Testis (tissue), 2 donors: Measurements from ENCODE around the gene MAN2A1.

Experiments
- POLR2A ChIP-seq: fragments of 450-650 bp; IDR thresholded peaks from one replicate; pipeline ENCODE4 v1.6.1; 2017; ENCODE audit warnings: antibody characterized with exemption, mild to moderate bottlenecking, moderate library complexity
- TF ChIP-seq, protein P1 (sequence below), 3 experiments: fragments of 450-650 bp in 2 of 3; fragments of 200-600 bp in 1 of 3; sonication (generic) in 1 of 3; IDR thresholded peaks; one replicate each; pipeline ENCODE4 v1.5.1; 2016 to 2019; ENCODE audit warnings: antibody characterized with exemption in 3 of 3, mild to moderate bottlenecking in 2 of 3, moderate library complexity in 1 of 3

GRCh38 chr5:109880907-109881685, 191.4 kb downstream of the MAN2A1 start:
- TF ChIP-seq POLR2A = no peak
- TF ChIP-seq, protein P1, sequence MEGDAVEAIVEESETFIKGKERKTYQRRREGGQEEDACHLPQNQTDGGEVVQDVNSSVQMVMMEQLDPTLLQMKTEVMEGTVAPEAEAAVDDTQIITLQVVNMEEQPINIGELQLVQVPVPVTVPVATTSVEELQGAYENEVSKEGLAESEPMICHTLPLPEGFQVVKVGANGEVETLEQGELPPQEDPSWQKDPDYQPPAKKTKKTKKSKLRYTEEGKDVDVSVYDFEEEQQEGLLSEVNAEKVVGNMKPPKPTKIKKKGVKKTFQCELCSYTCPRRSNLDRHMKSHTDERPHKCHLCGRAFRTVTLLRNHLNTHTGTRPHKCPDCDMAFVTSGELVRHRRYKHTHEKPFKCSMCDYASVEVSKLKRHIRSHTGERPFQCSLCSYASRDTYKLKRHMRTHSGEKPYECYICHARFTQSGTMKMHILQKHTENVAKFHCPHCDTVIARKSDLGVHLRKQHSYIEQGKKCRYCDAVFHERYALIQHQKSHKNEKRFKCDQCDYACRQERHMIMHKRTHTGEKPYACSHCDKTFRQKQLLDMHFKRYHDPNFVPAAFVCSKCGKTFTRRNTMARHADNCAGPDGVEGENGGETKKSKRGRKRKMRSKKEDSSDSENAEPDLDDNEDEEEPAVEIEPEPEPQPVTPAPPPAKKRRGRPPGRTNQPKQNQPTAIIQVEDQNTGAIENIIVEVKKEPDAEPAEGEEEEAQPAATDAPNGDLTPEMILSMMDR (IDR thresholded peaks at IDR 0.05) = no peak
